HepG2 (cell line): Measurements from ENCODE around the gene ST6GALNAC4. TPM values are rescaled to one million over a fixed set of nuclear protein-coding genes. Genes with fewer than 3 reads are reported as not detected.
A peak's percentile ranks its signal among the peaks of the same experiment; 100 is the strongest.

Source experiments
- ATAC-seq: fragments of 200-7000 bp; cut with Tn5 transposase; 3 replicates; pipeline ENCODE4 v1.9.1; 2020; ENCODE audit warnings: mild to moderate bottlenecking, moderate library complexity
- BruUV-seq: library from RNA; stranded (reverse); fragments of 400-500 nt; replicated peaks from 2 replicates; lab custom pipeline; 2021; lab: Mats Ljungman, UMichigan
- CTCF ChIA-PET: fragments of 300-600 bp; formaldehyde crosslinking; extraction: SDS; loops from one replicate; lab custom pipeline; 2021; ENCODE audit warnings: low total read pairs, inconsistent platforms, low intra/inter-chr PET ratio; lab: Yijun Ruan, JAX
- POLR2A ChIA-PET: fragments of 350-600 bp; sonication (Branson Sonifier 250); formaldehyde crosslinking; loops from one replicate; lab custom pipeline; 2020; ENCODE audit warnings: antibody characterized with exemption, inconsistent platforms; lab: Yijun Ruan, JAX
- DNase-seq: peaks from one replicate; pipeline ENCODE4 v3.0.0-alpha.2; 2015; ENCODE audit warnings: low spot score
- FAIRE-seq: peaks from 3 replicates; lab custom pipeline; 2011; peaks lifted over from hg19 to GRCh38; lab: Jason Lieb, UNC
- H2AFZ ChIP-seq: one replicate; pipeline ENCODE4 v1.6.1; 2011; ENCODE audit warnings: low read length, inconsistent platforms
- H3K27ac ChIP-seq: fragments of 300-600 bp; 3 replicates; pipeline ENCODE4 v1.8.0; 2011; ENCODE audit warnings: mixed run types, mild to moderate bottlenecking, mixed read lengths, low read length, inconsistent platforms; ENCODE audit not compliant: insufficient read depth; ENCODE audit errors: extremely low read length
- H3K27me3 ChIP-seq, 2 experiments: fragments of 200-600 bp in 1 of 2; 2 replicates in 1 of 2; 3 replicates in 1 of 2; pipeline versions ENCODE4 v1.6.0 to v1.8.0; 2011; ENCODE audit warnings: low read length in 2 of 2, mild to moderate bottlenecking in 2 of 2, moderate library complexity in 2 of 2, inconsistent platforms in 1 of 2; ENCODE audit not compliant: insufficient read depth in 2 of 2, control insufficient read depth in 1 of 2
- H3K36me3 ChIP-seq, 2 experiments: fragments of 200-600 bp in 1 of 2; replicated peaks in 1 of 2; 2 replicates in 1 of 2; 3 replicates in 1 of 2; pipeline versions ENCODE4 v1.5.1 to v1.8.0; 2011; ENCODE audit warnings: low read length in 2 of 2, inconsistent platforms in 1 of 2; ENCODE audit not compliant: insufficient read depth in 2 of 2, control insufficient read depth in 1 of 2
- H3K4me1 ChIP-seq: 2 replicates; pipeline ENCODE4 v1.5.1; 2012; ENCODE audit warnings: low read length, inconsistent platforms; ENCODE audit not compliant: insufficient read depth
- H3K4me2 ChIP-seq: 2 replicates; pipeline ENCODE4 v1.6.0; 2011; ENCODE audit warnings: low read depth, low read length, inconsistent platforms
- H3K4me3 ChIP-seq, 3 experiments: fragments of 200-600 bp in 1 of 3; sonication (generic), shearing (Covaris generic) in 1 of 3; replicated peaks in 1 of 3; 2 replicates each; pipeline ENCODE4 v1.5.1; 2011 to 2016; ENCODE audit warnings: low read length in 3 of 3, inconsistent platforms in 2 of 3, low read depth in 2 of 3, mild to moderate bottlenecking in 2 of 3, control low read depth in 1 of 3, mixed read lengths in 1 of 3; ENCODE audit not compliant: insufficient read depth in 1 of 3
- H3K79me2 ChIP-seq: one replicate; pipeline ENCODE4 v1.6.1; 2011; ENCODE audit warnings: low read length, inconsistent platforms; ENCODE audit not compliant: insufficient read depth
- H3K9ac ChIP-seq: 2 replicates; pipeline ENCODE4 v1.6.0; 2011; ENCODE audit warnings: mild to moderate bottlenecking, low read depth, low read length, inconsistent platforms; ENCODE audit not compliant: insufficient read depth
- H3K9me3 ChIP-seq: 2 replicates; pipeline ENCODE4 v1.5.1; 2012; ENCODE audit warnings: mild to moderate bottlenecking, low read length
- H4K20me1 ChIP-seq: 2 replicates; pipeline ENCODE4 v1.6.0; 2011; ENCODE audit warnings: inconsistent platforms, mild to moderate bottlenecking, low read length, moderate library complexity; ENCODE audit not compliant: insufficient read depth
- DR1 ChIP-seq: sonication (generic); formaldehyde crosslinking; IDR thresholded peaks from 2 replicates; pipeline ENCODE4 v1.8.0; 2021; ENCODE audit warnings: mild to moderate bottlenecking, missing genetic modification reagents, inconsistent platforms
- KLF13 ChIP-seq: sonication (generic); formaldehyde crosslinking; IDR thresholded peaks from 2 replicates; pipeline ENCODE4 v1.4.0; 2020; ENCODE audit warnings: mild to moderate bottlenecking, missing genetic modification reagents
- NCOA1 ChIP-seq: sonication (generic); formaldehyde crosslinking; IDR thresholded peaks from 2 replicates; pipeline ENCODE4 v1.9.0; 2021; ENCODE audit warnings: missing genetic modification reagents
- PAF1 ChIP-seq: IDR thresholded peaks from 2 replicates; pipeline ENCODE4 v1.6.1; 2016; ENCODE audit warnings: missing genetic modification reagents, missing compliant biosample characterization
- PHF5A ChIP-seq: IDR thresholded peaks from one replicate; pipeline ENCODE4 v1.6.1; 2018; ENCODE audit warnings: low read depth, missing genetic modification reagents; ENCODE audit not compliant: unreplicated experiment
- SKI ChIP-seq: fragments of 450-650 bp; IDR thresholded peaks from one replicate; pipeline ENCODE4 v1.6.1; 2018; ENCODE audit warnings: mild to moderate bottlenecking; ENCODE audit not compliant: partially characterized antibody
- TRAFD1 ChIP-seq: sonication (generic); formaldehyde crosslinking; IDR thresholded peaks from 2 replicates; pipeline ENCODE4 v1.5.1; 2020; ENCODE audit warnings: missing genetic modification reagents, mild to moderate bottlenecking, borderline replicate concordance
- ZNF33A ChIP-seq: sonication (generic); formaldehyde crosslinking; IDR thresholded peaks from 2 replicates; pipeline ENCODE4 v1.5.1; 2020; ENCODE audit warnings: missing genetic modification reagents, mild to moderate bottlenecking, moderate library complexity, borderline replicate concordance
- ZNF354B ChIP-seq: sonication (generic); formaldehyde crosslinking; IDR thresholded peaks from 2 replicates; pipeline ENCODE4 v1.8.0; 2022; ENCODE audit warnings: mild to moderate bottlenecking, missing genetic modification reagents
- ZNF547 ChIP-seq: sonication (generic); formaldehyde crosslinking; IDR thresholded peaks from 2 replicates; pipeline ENCODE4 v1.5.1; 2020; ENCODE audit warnings: mild to moderate bottlenecking, missing genetic modification reagents
- ZNF775 ChIP-seq: sonication (generic); formaldehyde crosslinking; IDR thresholded peaks from 2 replicates; pipeline ENCODE4 v1.4.0; 2020; ENCODE audit warnings: missing genetic modification reagents, mild to moderate bottlenecking, moderate library complexity, borderline replicate concordance
- WGBS: methylation state at CpG from one replicate; pipeline ENCODE4 v1.1.6; 2017; ENCODE audit warnings: low lambda C conversion rate; 5-methylcytosine and 5-hydroxymethylcytosine counted together
- in situ Hi-C: cut with HindIII; loops from 2 replicates; pipeline ENCODE4 v1.10.0; 2017; ENCODE audit warnings: low pct_unique_long_range_greater_than_20kb; ENCODE audit not compliant: extremely low pct_ligation_motif_present
- intact Hi-C: fragments of 100-400 bp; cut with micrococcal nuclease; formaldehyde crosslinking; loops from one replicate; pipeline ENCODE4 v1.10.0; 2022; ENCODE audit not compliant: unreplicated experiment
- polyA plus RNA-seq, 8 experiments: library from polyadenylated mRNA; depleted of rRNA in 3 of 8; stranded (reverse) in 7 of 8; unstranded in 1 of 8; fragments of >200 nt; fragmentation: Illumina TruSeq in 4 of 8; extraction: Trizol in 4 of 8; gene quantifications; 2 replicates each; pipeline versions ENCODE4 v1.2.1 to v1.2.3, GENCODE V29; 2011 to 2016; ENCODE audit warnings: low read depth in 4 of 8, missing spikeins in 1 of 8, mixed read lengths in 1 of 8; ENCODE audit not compliant: insufficient read depth in 1 of 8
- total RNA-seq, 5 experiments: library from RNA; depleted of rRNA; stranded (reverse); fragments of >200 nt; fragmentation: Illumina TruSeq; extraction: Trizol; gene quantifications; 2 replicates each; pipeline ENCODE4 v1.2.3, GENCODE V29; 2016; ENCODE audit warnings: low read depth in 1 of 5
- TF ChIP-seq, protein P1 (sequence below), 2 experiments: sonication (generic) in 1 of 2; formaldehyde crosslinking in 1 of 2; IDR thresholded peaks; 2 replicates each; pipeline versions ENCODE4 v1.5.1 to v1.6.1; 2011 to 2020; ENCODE audit warnings: borderline replicate concordance in 1 of 2, low read depth in 1 of 2, low read length in 1 of 2, mild to moderate bottlenecking in 1 of 2, missing genetic modification reagents in 1 of 2, moderate library complexity in 1 of 2

Gene ST6GALNAC4
- total and polyA plus RNA-seq, 2 of the 13 experiments (the other 11 are each of a cell fraction or from before 2014, with no cell fraction given) = 18.8 to 27.7 TPM

GRCh38 chr9:127898433-127899127 lies 18.3 kb downstream of the ST6GALNAC4 start (continued):
- TF ChIP-seq, protein P1, sequence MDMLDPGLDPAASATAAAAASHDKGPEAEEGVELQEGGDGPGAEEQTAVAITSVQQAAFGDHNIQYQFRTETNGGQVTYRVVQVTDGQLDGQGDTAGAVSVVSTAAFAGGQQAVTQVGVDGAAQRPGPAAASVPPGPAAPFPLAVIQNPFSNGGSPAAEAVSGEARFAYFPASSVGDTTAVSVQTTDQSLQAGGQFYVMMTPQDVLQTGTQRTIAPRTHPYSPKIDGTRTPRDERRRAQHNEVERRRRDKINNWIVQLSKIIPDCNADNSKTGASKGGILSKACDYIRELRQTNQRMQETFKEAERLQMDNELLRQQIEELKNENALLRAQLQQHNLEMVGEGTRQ (IDR thresholded peaks at IDR 0.05; ENCODE audit: low read depth, low read length) = no peak
- TF ChIP-seq, protein P1 (CRISPR knock-in tag; IDR thresholded peaks at IDR 0.05; ENCODE audit: borderline replicate concordance) = no peak

- in situ Hi-C loops (no loop called here), intact Hi-C loops (no loop called here)
- POLR2A ChIA-PET = interaction anchor here (0.6 to 3.8 kb wide), 26 partner anchors 9 to 787 kb away, joined by 3 to 55 read pairs (median 4); partner anchors contain the start of genes AK1, SLC2A8, ST6GALNAC4 and TOR2A
- WGBS = 0% methylated on average over 6 of the region's 19 CpGs
- Histone ChIP-seq H3K4me2 (peak overlapping the region; percentile 86), H3K36me3 (peaks cover 26 to 42% of the 10 kb centered on the region in 2 experiments), H3K27me3 (no peaks in the 10 kb centered on the region), H2AFZ (no peak overlapping the region), H3K79me2 (peaks cover 19% of the 10 kb centered on the region), H3K9me3 (peaks cover 17% of the 10 kb centered on the region), H3K4me1 (peaks cover 49% of the 10 kb centered on the region), H3K9ac (peak overlapping the region; percentile 75), H4K20me1 (no peaks in the 10 kb centered on the region), H3K27ac (peak overlapping the region; percentile 92), H3K4me3 (peak overlapping the region; percentile 48 to 71 (median 56))
- BruUV-seq = no TSS peak
- CTCF ChIA-PET = no interaction called here
- ATAC-seq (peak; percentile 93), FAIRE-seq (peak; percentile 90), DNase-seq (peak; percentile 95)
- TF ChIP-seq KLF13 (CRISPR knock-in tag) = no peak
- TF ChIP-seq ZNF354B (CRISPR knock-in tag) = no peak
- no peak for TF ChIP-seq PHF5A (CRISPR knock-in tag)
- no peak for TF ChIP-seq PAF1
- TF ChIP-seq ZNF33A = no peak
- TF ChIP-seq ZNF547 = no peak
- TF ChIP-seq SKI = no peak
- no peak for TF ChIP-seq TRAFD1 (CRISPR knock-in tag)
- TF ChIP-seq DR1 (CRISPR knock-in tag) = no peak
- no peak for TF ChIP-seq ZNF775 (CRISPR knock-in tag)
- TF ChIP-seq NCOA1 (CRISPR knock-in tag) = no peak
Measured at GRCh38 chr9:127897193-127897692, 19.6 kb downstream of the ST6GALNAC4 start.
